COLO829 (cell line): ENCODE data around the gene SART1.
A peak's percentile ranks its signal among the peaks of the same experiment; 100 is the strongest.
"Not testable (repeated sequence)": the region's sequence is repeated elsewhere in the genome, so short reads cannot be mapped to it uniquely, and the experiment has no call there.

ENCODE experiments used
- DNase-seq: peaks from one replicate; pipeline ENCODE4 v3.0.0; 2012; ENCODE audit warnings: low spot score

Gene SART1

GRCh38 chr11:66001942-66002647 is 40.6 kb downstream of the SART1 start, which contains the start of the genes BANF1 and EIF1AD:
TSS of gene BANF1 (plus strand) at chr11:66002503. CDS start at chr11:66003251, 748 bp downstream.
TSS of gene EIF1AD (minus strand) at chr11:66002157. CDS start at chr11:66000389, 1,768 bp downstream.
- peak; percentile 91 for DNase-seq

GRCh38 chr11:66002648-66003225 is 41.2 kb downstream of the SART1 start:
- DNase-seq, result no peak

- DNase-seq, result no peak
Observed at GRCh38 chr11:66003291-66003690, 41.8 kb downstream of the SART1 start.

- DNase-seq, result no peak
Observed at GRCh38 chr11:66004186-66004585, 42.7 kb downstream of the SART1 start.

GRCh38 chr11:66006134-66006890 is 44.8 kb downstream of the SART1 start:
- no peak for DNase-seq

GRCh38 chr11:66006891-66007176 is 45.3 kb downstream of the SART1 start:
- DNase-seq, result no peak

GRCh38 chr11:66007201-66007634 is 45.7 kb downstream of the SART1 start:
- DNase-seq, result no peak

- DNase-seq, result no peak
Observed at GRCh38 chr11:66008095-66008467, 46.5 kb downstream of the SART1 start.

- DNase-seq, result no peak
Observed at GRCh38 chr11:66008468-66009101, 47.1 kb downstream of the SART1 start.

GRCh38 chr11:66010036-66010435 is 48.5 kb downstream of the SART1 start:
- not testable (repeated sequence) for DNase-seq

- no peak for DNase-seq
Observed at GRCh38 chr11:66011239-66011784, 49.8 kb downstream of the SART1 start.

GRCh38 chr11:66011785-66012303 is 50.3 kb downstream of the SART1 start, which contains the start of gene CST6:
TSS of gene CST6 (plus strand) at chr11:66012008. CDS start at chr11:66012045, 37 bp downstream.
- no peak for DNase-seq

GRCh38 chr11:66012371-66012945 is 50.9 kb downstream of the SART1 start:
- no peak for DNase-seq

- DNase-seq, result no peak
Observed at GRCh38 chr11:66012946-66013761, 51.6 kb downstream of the SART1 start.

- DNase-seq, result no peak
Observed at GRCh38 chr11:66013762-66014100, 52.2 kb downstream of the SART1 start.

GRCh38 chr11:66014804-66015453 is 53.4 kb downstream of the SART1 start:
- DNase-seq, result no peak

- DNase-seq, result no peak
Observed at GRCh38 chr11:66015454-66015881, 53.9 kb downstream of the SART1 start.

- no peak for DNase-seq
Observed at GRCh38 chr11:66015936-66016792, 54.6 kb downstream of the SART1 start.

GRCh38 chr11:66016793-66017177 is 55.3 kb downstream of the SART1 start:
- no peak for DNase-seq
